Tibial nerve (tissue), 4 donors: ENCODE measurements around the gene IL11RA. TPM values are rescaled to one million over a fixed set of nuclear protein-coding genes. Genes with fewer than 3 reads are reported as not detected.
"Not testable (repeated sequence)": the region's sequence is repeated elsewhere in the genome, so short reads cannot be mapped to it uniquely, and the experiment has no call there.

Experiments used
- DNase-seq, 2 donors: peaks; one replicate each; pipeline ENCODE4 v3.0.0-alpha.2; 2019; ENCODE audit warnings: low spot score in 2 of 2
- H3K27ac ChIP-seq, 4 donors: fragments of 200-600 bp; sonication (generic) in 3 of 4; one replicate each; pipeline ENCODE4 v1.5.1; 2017 to 2019; ENCODE audit warnings: mild to moderate bottlenecking in 1 of 4
- H3K27me3 ChIP-seq, 2 donors: fragments of 200-600 bp; sonication (generic) in 1 of 2; one replicate each; pipeline versions ENCODE4 v1.5.1 to v1.6.0; 2017 to 2019
- H3K36me3 ChIP-seq, 3 donors: fragments of 200-600 bp; sonication (generic); one replicate each; pipeline ENCODE4 v1.5.1; 2018 to 2019
- H3K4me1 ChIP-seq, 4 donors: fragments of 200-600 bp; sonication (generic) in 3 of 4; one replicate each; pipeline ENCODE4 v1.5.1; 2017 to 2019
- H3K4me3 ChIP-seq, 4 donors: fragments of 200-600 bp; sonication (generic) in 3 of 4; one replicate each; pipeline ENCODE4 v1.5.1; 2017 to 2019; ENCODE audit warnings: mild to moderate bottlenecking in 1 of 4, moderate library complexity in 1 of 4
- H3K9me3 ChIP-seq, 4 donors: fragments of 200-600 bp; sonication (generic) in 3 of 4; one replicate each; pipeline ENCODE4 v1.5.1; 2017 to 2019
- EP300 ChIP-seq, 2 donors: sonication (generic); formaldehyde crosslinking; IDR thresholded peaks; one replicate each; pipeline ENCODE4 v1.6.1; 2017; ENCODE audit warnings: antibody characterized with exemption in 2 of 2, mild to moderate bottlenecking in 1 of 2
- POLR2A ChIP-seq, 2 donors: fragments of 450-650 bp; IDR thresholded peaks; one replicate each; pipeline ENCODE4 v1.6.1; 2017; ENCODE audit warnings: antibody characterized with exemption in 2 of 2, mild to moderate bottlenecking in 2 of 2, moderate library complexity in 2 of 2
- WGBS, 2 donors: methylation state at CpG; one replicate each; pipeline ENCODE4 v1.1.5; 2018; 5-methylcytosine and 5-hydroxymethylcytosine counted together
- total RNA-seq, 4 donors: library from RNA; depleted of rRNA; stranded (reverse); fragments of >200 nt; gene quantifications; one replicate each; pipeline ENCODE4 v1.1.0, GENCODE V29; 2016
- TF ChIP-seq, protein P1 (sequence below), 5 experiments: fragments of 200-600 bp in 3 of 5; fragments of 450-650 bp in 2 of 5; sonication (generic) in 3 of 5; IDR thresholded peaks; one replicate each; pipeline ENCODE4 v1.5.1; 2016 to 2019; ENCODE audit warnings: antibody characterized with exemption in 5 of 5, mild to moderate bottlenecking in 3 of 5, moderate library complexity in 2 of 5

IL11RA gene
- total RNA-seq, 4 donors from 2014 or later: 27.3 to 48.8 (median 39.6) TPM

DNA sequence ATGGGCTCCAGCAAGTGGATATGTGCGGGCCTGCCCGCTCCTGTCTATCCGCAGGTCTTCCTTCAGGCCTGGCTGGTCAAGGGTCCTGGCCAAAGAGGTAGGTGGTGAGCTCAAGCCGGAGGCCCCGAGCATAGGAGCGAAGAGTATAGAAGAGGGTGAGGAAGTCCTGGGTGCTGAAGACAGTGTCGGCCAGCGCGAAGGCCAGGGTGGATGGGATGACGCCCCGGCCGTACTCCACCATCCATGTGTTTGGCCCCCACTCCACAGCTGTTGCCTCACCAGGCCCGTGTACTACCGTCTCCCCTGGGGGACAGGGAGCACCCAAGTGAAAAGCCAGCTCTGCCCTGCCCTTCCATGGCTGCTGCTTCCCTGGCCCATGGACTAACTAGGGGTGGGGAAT lies 16.4 kb upstream of the IL11RA start:
- DNase-seq: no peak
- H3K4me1 ChIP-seq: peaks cover 0 to 51% (median 12%) of the 10 kb centered on the region in 4 donors
- no peaks in the 10 kb centered on the region for H3K9me3 ChIP-seq
- H3K27me3 ChIP-seq: no peaks in the 10 kb centered on the region
- H3K4me3 ChIP-seq: no peak overlapping the region
- H3K36me3 ChIP-seq: peaks cover 0 to 14% (median 0%) of the 10 kb centered on the region in 3 donors
- 85 to 89% methylated on average over 14 of the region's 14 CpGs for WGBS, 2 donors
- peak overlapping the region in 1 of 4 donors; percentile 20 for H3K27ac ChIP-seq
- TF ChIP-seq, protein P1, sequence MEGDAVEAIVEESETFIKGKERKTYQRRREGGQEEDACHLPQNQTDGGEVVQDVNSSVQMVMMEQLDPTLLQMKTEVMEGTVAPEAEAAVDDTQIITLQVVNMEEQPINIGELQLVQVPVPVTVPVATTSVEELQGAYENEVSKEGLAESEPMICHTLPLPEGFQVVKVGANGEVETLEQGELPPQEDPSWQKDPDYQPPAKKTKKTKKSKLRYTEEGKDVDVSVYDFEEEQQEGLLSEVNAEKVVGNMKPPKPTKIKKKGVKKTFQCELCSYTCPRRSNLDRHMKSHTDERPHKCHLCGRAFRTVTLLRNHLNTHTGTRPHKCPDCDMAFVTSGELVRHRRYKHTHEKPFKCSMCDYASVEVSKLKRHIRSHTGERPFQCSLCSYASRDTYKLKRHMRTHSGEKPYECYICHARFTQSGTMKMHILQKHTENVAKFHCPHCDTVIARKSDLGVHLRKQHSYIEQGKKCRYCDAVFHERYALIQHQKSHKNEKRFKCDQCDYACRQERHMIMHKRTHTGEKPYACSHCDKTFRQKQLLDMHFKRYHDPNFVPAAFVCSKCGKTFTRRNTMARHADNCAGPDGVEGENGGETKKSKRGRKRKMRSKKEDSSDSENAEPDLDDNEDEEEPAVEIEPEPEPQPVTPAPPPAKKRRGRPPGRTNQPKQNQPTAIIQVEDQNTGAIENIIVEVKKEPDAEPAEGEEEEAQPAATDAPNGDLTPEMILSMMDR (IDR thresholded peaks at IDR 0.05): no peak
- no peak for TF ChIP-seq EP300 (IDR thresholded peaks at IDR 0.05)
- TF ChIP-seq POLR2A (IDR thresholded peaks at IDR 0.05): no peak

DNA sequence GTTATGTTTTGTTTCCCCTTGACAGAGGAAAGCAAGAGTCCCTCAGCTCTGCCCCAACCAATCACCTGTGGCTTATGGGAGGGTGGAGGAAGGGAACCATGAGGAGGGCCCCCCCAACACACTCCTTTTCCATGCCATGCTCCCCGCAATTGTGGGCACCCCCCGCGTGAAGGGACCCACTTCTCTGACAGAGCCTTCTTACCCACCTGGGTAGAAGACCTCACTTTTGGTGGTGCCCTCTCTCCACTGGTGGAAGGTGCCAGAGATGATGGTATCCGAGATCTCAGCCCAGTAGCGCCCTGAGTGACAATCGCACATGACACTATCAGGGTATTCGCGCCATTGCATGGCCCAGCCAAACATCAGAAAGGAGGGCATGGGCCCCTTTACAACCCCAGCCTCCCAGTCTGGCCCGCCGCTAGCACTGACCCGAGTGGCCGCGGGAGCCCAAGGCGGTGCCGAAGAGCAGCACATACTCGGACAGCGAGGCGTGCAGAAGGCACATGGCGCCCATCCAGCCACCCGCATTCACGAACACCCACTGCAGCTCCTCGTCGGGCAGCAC lies 15.1 kb upstream of the IL11RA start:
- Histone ChIP-seq H3K9me3 (no peaks in the 10 kb centered on the region), H3K27me3 (no peaks in the 10 kb centered on the region), H3K36me3 (peaks cover 0 to 14% (median 0%) of the 10 kb centered on the region in 3 donors), H3K4me1 (peaks cover 0 to 47% (median 12%) of the 10 kb centered on the region in 4 donors), H3K4me3 (peak overlapping the region; percentile 64 to 94 (median 85)), H3K27ac (peak overlapping the region; percentile 63 to 92 (median 86))
- 3 to 5% methylated on average over 8 to 18 of the region's 23 CpGs for WGBS, 2 donors
- TF ChIP-seq POLR2A (IDR thresholded peaks at IDR 0.05) (no peak), EP300 (IDR thresholded peaks at IDR 0.05) (no peak)
- TF ChIP-seq, protein P1 (IDR thresholded peaks at IDR 0.05): no peak
- no peak for DNase-seq

DNA sequence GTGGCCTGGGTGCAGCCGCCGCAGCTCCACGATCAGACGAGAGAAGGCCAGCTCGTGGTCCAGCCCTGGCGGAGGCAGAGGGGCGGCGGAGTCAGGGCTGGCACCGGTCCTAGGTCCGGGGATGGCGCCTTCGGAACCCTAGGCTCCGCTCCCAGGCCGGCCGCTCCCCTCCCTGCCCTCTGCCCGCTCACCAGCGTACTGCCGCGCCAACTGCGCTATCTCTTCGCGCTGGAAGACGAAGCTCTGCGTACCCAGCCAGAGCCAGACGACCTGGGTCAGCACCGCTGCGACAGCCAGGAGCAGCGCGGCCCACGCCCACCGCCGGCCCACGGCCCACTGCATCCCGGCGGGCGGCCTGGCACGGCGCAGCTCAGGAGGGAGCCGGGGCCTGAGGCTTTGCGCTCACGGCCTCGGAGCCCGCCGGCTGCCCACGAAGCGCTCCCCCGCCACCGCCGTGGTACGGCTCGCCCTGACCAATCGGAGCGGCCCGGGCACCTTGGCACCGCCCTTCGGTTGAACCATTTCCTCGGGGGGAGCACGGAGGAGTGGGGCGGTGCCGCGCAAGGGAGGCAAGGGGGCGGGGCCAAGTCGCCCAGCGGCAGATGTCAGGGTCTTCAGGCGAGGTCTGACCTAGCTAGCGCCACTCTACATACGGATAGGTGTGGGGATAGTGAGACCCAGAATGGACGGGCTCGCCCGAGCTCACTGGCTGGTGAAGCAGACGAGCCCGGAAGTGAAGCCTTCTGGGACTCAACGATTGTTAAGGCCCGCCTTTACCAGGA lies 14.4 kb upstream of the IL11RA start, which contains the start of gene SIGMAR1:
Gene SIGMAR1, minus strand, starts transcription at position 432 of the 782 bp plus-strand sequence. Its CDS starts 90 bp downstream, at position 342.
- TF ChIP-seq EP300 (IDR thresholded peaks at IDR 0.05) (peak in 1 of 2 donors; percentile 89), POLR2A (IDR thresholded peaks at IDR 0.05) (peak; percentile 68 to 84)
- TF ChIP-seq, protein P1 (IDR thresholded peaks at IDR 0.05): peak in 2 of 5 experiments; percentile 20 to 51
- peak; percentile 88 to 89 for DNase-seq
- peak within 1 kb of the TSS; percentile 64 to 94 (median 85) for H3K4me3 ChIP-seq
- H3K4me1 ChIP-seq: peaks cover 0 to 47% (median 12%) of the 10 kb centered on the region in 4 donors
- H3K27ac ChIP-seq: peak within 1 kb of the TSS; percentile 63 to 92 (median 86)
- 0 to 1% methylated on average over 22 to 34 of the region's 74 CpGs for WGBS, 2 donors
- H3K27me3 ChIP-seq: no peaks in the 10 kb centered on the region
- no peaks in the 10 kb centered on the region for H3K9me3 ChIP-seq
- H3K36me3 ChIP-seq: peaks cover 0 to 14% (median 0%) of the 10 kb centered on the region in 3 donors

DNA sequence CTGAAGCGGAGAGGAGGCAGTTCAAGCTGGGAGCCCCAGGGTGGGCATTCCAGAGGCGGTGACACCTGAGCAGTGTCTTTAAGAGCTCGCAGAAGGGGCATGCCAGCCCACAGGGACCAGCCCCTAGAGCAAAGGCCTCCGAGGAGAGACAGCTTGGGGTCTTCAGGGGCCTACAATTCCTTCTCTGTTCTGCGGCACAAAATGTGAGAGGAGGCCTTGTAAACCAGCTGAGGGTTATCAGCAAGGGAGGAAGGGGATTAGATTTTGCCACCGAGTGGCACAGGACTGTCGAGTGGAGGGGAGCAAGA lies 13.9 kb upstream of the IL11RA start:
- Histone ChIP-seq H3K4me1 (peaks cover 0 to 47% (median 12%) of the 10 kb centered on the region in 4 donors), H3K27me3 (no peaks in the 10 kb centered on the region), H3K27ac (peak overlapping the region; percentile 63 to 92 (median 86)), H3K4me3 (peak overlapping the region; percentile 64 to 94 (median 85)), H3K36me3 (peaks cover 0 to 14% (median 0%) of the 10 kb centered on the region in 3 donors), H3K9me3 (no peaks in the 10 kb centered on the region)
- 9 to 15% methylated on average over 6 to 7 of the region's 7 CpGs for WGBS, 2 donors
- TF ChIP-seq, protein P1 (IDR thresholded peaks at IDR 0.05): no peak
- TF ChIP-seq POLR2A (IDR thresholded peaks at IDR 0.05) (no peak), EP300 (IDR thresholded peaks at IDR 0.05) (no peak)
- no peak for DNase-seq

DNA sequence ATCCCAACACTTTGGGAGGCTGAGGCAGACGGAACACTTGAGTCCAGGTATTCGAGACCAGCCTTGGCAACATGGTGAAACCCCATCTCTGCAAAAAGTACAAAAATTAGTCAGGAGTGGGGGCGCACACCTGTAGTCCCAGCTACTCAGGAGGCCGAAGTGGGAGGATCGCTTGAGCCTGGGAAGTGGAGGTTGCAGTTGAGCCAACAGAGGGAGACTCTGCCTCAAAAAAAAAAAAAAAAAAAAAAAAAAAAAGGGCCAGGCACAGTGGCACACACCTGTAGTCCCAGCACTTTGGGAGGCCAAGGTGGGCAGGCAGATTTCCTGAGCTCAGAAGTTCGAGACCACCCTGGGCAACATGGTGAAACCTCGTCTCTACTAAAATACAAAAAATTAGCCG lies 12.7 kb upstream of the IL11RA start:
- not testable (repeated sequence) for DNase-seq, H3K27ac ChIP-seq, H3K27me3 ChIP-seq, H3K4me3 ChIP-seq, H3K9me3 ChIP-seq
- 85 to 88% methylated on average over 8 of the region's 8 CpGs for WGBS, 2 donors
- peaks cover 0 to 14% (median 0%) of the 10 kb centered on the region in 3 donors for H3K36me3 ChIP-seq
- peaks cover 0 to 38% (median 12%) of the 10 kb centered on the region in 4 donors for H3K4me1 ChIP-seq
